Endothelial cell of umbilical vein (primary cell): ENCODE measurements around the gene YAE1. TPM values are rescaled to one million over a fixed set of nuclear protein-coding genes. Genes with fewer than 3 reads are reported as not detected.

Experiments used
- Bru-seq: library from RNA; stranded (reverse); fragments of 400-500 nt; gene quantifications from one replicate; lab custom pipeline; 2021; lab: Mats Ljungman, UMichigan
- BruChase-seq, 2 experiments: library from RNA; stranded (reverse); fragments of 400-500 nt; gene quantifications; one replicate each; lab custom pipeline; 2021; lab: Mats Ljungman, UMichigan
- BruUV-seq: library from RNA; stranded (reverse); fragments of 400-500 nt; replicated peaks from 2 replicates; lab custom pipeline; 2021; lab: Mats Ljungman, UMichigan
- CTCF ChIA-PET: fragments of 300-600, 350-600 bp; sonication (Branson Sonifier 250); formaldehyde crosslinking; loops from one replicate; lab custom pipeline; 2021; ENCODE audit warnings: antibody characterized with exemption, inconsistent platforms; lab: Charles Lee
- POLR2A ChIA-PET: fragments of 300-600, 350-600 bp; sonication (Branson Sonifier 250); formaldehyde crosslinking; loops from one replicate; lab custom pipeline; 2021; ENCODE audit warnings: antibody characterized with exemption, inconsistent platforms; lab: Charles Lee
- DNase-seq: peaks from one replicate; pipeline ENCODE4 v3.0.0-alpha.2; 2011; ENCODE audit warnings: low read depth, low spot score
- FAIRE-seq: peaks from 2 replicates; lab custom pipeline; 2011; peaks lifted over from hg19 to GRCh38; lab: Jason Lieb, UNC
- H2AFZ ChIP-seq: 2 replicates; pipeline ENCODE4 v1.6.0; 2012; ENCODE audit warnings: low read depth, low read length, control low read depth, inconsistent platforms
- H3K27ac ChIP-seq: 2 replicates; pipeline ENCODE4 v1.5.1; 2011; ENCODE audit warnings: low read depth, mild to moderate bottlenecking, control low read depth, low read length, moderate library complexity; ENCODE audit not compliant: insufficient read depth
- H3K27me3 ChIP-seq, 2 experiments: 2 replicates each; pipeline versions ENCODE4 v1.6.0 to v1.6.1; 2011; ENCODE audit warnings: low read length in 2 of 2, mixed read lengths in 1 of 2; ENCODE audit not compliant: control insufficient read depth in 2 of 2, insufficient read depth in 2 of 2
- H3K36me3 ChIP-seq, 2 experiments: 2 replicates in 1 of 2; 3 replicates in 1 of 2; pipeline ENCODE4 v1.5.1; 2011; ENCODE audit warnings: low read length in 2 of 2, mild to moderate bottlenecking in 1 of 2, moderate library complexity in 1 of 2; ENCODE audit not compliant: control insufficient read depth in 2 of 2, insufficient read depth in 2 of 2; ENCODE audit errors: extremely low read depth in 1 of 2
- H3K4me1 ChIP-seq: 3 replicates; pipeline ENCODE4 v1.5.1; 2011; ENCODE audit warnings: mild to moderate bottlenecking, low read length; ENCODE audit not compliant: control insufficient read depth, insufficient read depth; ENCODE audit errors: extremely low read depth
- H3K4me2 ChIP-seq: 2 replicates; pipeline ENCODE4 v1.6.1; 2011; ENCODE audit warnings: low read length, control low read depth, mixed read lengths; ENCODE audit not compliant: insufficient read depth
- H3K4me3 ChIP-seq, 3 experiments: fragments of 200-600 bp in 1 of 3; sonication (generic), shearing (Covaris generic) in 1 of 3; replicated peaks in 1 of 3; 2 replicates each; pipeline ENCODE4 v1.5.1; 2011 to 2016; ENCODE audit warnings: control low read depth in 3 of 3, low read length in 3 of 3, mild to moderate bottlenecking in 2 of 3, inconsistent platforms in 1 of 3, low read depth in 1 of 3, moderate library complexity in 1 of 3; ENCODE audit not compliant: insufficient read depth in 1 of 3
- H3K79me2 ChIP-seq: 2 replicates; pipeline ENCODE4 v1.6.0; 2012; ENCODE audit warnings: low read length, inconsistent platforms; ENCODE audit not compliant: control insufficient read depth, insufficient read depth
- H3K9ac ChIP-seq: replicated peaks from 2 replicates; pipeline ENCODE3; 2011; ENCODE audit warnings: low read length, control low read depth; ENCODE audit not compliant: insufficient read depth; ENCODE audit errors: extremely low read depth
- H3K9me1 ChIP-seq: replicated peaks from 3 replicates; pipeline ENCODE4 v1.6.0; 2011; ENCODE audit warnings: mild to moderate bottlenecking, low read length; ENCODE audit not compliant: control insufficient read depth, insufficient read depth; ENCODE audit errors: extremely low read depth
- H3K9me3 ChIP-seq: replicated peaks from 2 replicates; pipeline ENCODE4 v1.5.1; 2012; ENCODE audit warnings: low read length, inconsistent platforms; ENCODE audit not compliant: control insufficient read depth, insufficient read depth
- H4K20me1 ChIP-seq: replicated peaks from 2 replicates; pipeline ENCODE3; 2011; ENCODE audit warnings: mild to moderate bottlenecking, low read length; ENCODE audit not compliant: control insufficient read depth, insufficient read depth; ENCODE audit errors: extremely low read depth
- CTCF ChIP-seq, 2 donors: IDR thresholded peaks; 1 replicate in 1 of 2; 2 replicates in 1 of 2; pipeline ENCODE4 v1.5.1; 2011; ENCODE audit warnings: low read length in 2 of 2, mild to moderate bottlenecking in 2 of 2, moderate library complexity in 2 of 2, control low read depth in 1 of 2, inconsistent platforms in 1 of 2, low read depth in 1 of 2; ENCODE audit not compliant: insufficient read depth in 1 of 2; ENCODE audit errors: extremely low read depth in 1 of 2
- FOS ChIP-seq: IDR thresholded peaks from 2 replicates; pipeline ENCODE4 v1.6.1; 2011; ENCODE audit warnings: mild to moderate bottlenecking, low read length, moderate library complexity, borderline replicate concordance; ENCODE audit not compliant: insufficient read depth
- GATA2 ChIP-seq: IDR thresholded peaks from 2 replicates; pipeline ENCODE4 v1.7.0; 2011; ENCODE audit warnings: low read depth, mild to moderate bottlenecking, moderate library complexity, mixed read lengths, low read length; ENCODE audit not compliant: insufficient read length, insufficient read depth
- JUN ChIP-seq: IDR thresholded peaks from 2 replicates; pipeline ENCODE4 v1.6.1; 2011; ENCODE audit warnings: borderline replicate concordance, low read depth; ENCODE audit not compliant: insufficient read length, insufficient read depth
- POLR2A ChIP-seq: IDR thresholded peaks from 2 replicates; pipeline ENCODE4 v1.6.1; 2012; ENCODE audit warnings: low read depth, mild to moderate bottlenecking, control low read depth, low read length
- POLR2AphosphoS5 ChIP-seq: IDR thresholded peaks from 2 replicates; pipeline ENCODE4 v1.6.1; 2012; ENCODE audit warnings: low read depth, mild to moderate bottlenecking, control low read depth, low read length, moderate library complexity; ENCODE audit not compliant: insufficient read depth
- dilution Hi-C: fragments of 300-500 bp; cut with MboI; formaldehyde crosslinking; loops from one replicate; pipeline ENCODE4 v1.15.0; 2019; ENCODE audit warnings: low sequenced_read_pairs; ENCODE audit not compliant: extremely low pct_ligation_motif_present
- intact Hi-C: fragments of 100-400 bp; cut with micrococcal nuclease; formaldehyde crosslinking; loops from one replicate; pipeline ENCODE4 v1.10.0; 2022
- long read RNA-seq: library from polyadenylated mRNA; stranded (forward); transcript quantifications from one replicate; pipeline ENCODE4 v2.0.0, GENCODE V29; 2021
- polyA minus RNA-seq, 3 experiments: library from RNA; depleted of rRNA, polyadenylated mRNA; stranded (reverse); fragments of >200 nt; gene quantifications; 1 replicate in 1 of 3; 2 replicates in 2 of 3; pipeline ENCODE4 v1.2.3, GENCODE V29; 2011
- polyA plus RNA-seq, 4 experiments: library from polyadenylated mRNA; depleted of rRNA in 3 of 4; stranded (reverse) in 3 of 4; unstranded in 1 of 4; fragments of >200 nt; gene quantifications; 2 replicates each; pipeline versions ENCODE4 v1.2.1 to v1.2.3, GENCODE V29; 2011 to 2012; ENCODE audit warnings: missing spikeins in 1 of 4
- total RNA-seq: library from RNA; stranded (reverse); gene quantifications from 2 replicates; pipeline ENCODE4 v1.2.3, GENCODE V29; 2021

Gene YAE1
- 20.6 and 20.7 TPM in 2 replicates for total RNA-seq
- 10.6 and 13.3 TPM in 2 replicates for polyA plus RNA-seq
- polyA plus RNA-seq (2011; cell fraction: cytosol; rRNA removed), result 21.6 and 21.8 TPM in 2 replicates
- polyA plus RNA-seq (2011; cell fraction: nucleus; rRNA removed), result 13.8 and 18.9 TPM in 2 replicates
- polyA plus RNA-seq (2012), result 31.5 and 34.3 TPM in 2 replicates
- 17.1 and 29.9 TPM in 2 replicates for polyA minus RNA-seq
- 9.3 TPM for polyA minus RNA-seq (2011; cell fraction: cytosol; rRNA and poly(A)+ RNA removed)
- polyA minus RNA-seq (2011; cell fraction: nucleus; rRNA and poly(A)+ RNA removed), result 13.2 and 20.7 TPM in 2 replicates
- percentile 51 among the genes with signal in this experiment for Bru-seq, nascent RNA
- percentile 55 among the genes with signal in this experiment for BruChase-seq, experiment 1, labeled RNA remaining after a 6-hour chase
- BruChase-seq, experiment 2, labeled RNA remaining after a 2-hour chase, result percentile 48 among the genes with signal in this experiment
- long read RNA-seq, transcript YAE1-205 (2 exons, 660 nt), result minor isoform, 7 of 51 reads
- long read RNA-seq, transcript YAE1-201 (3 exons, 899 nt), result major isoform, 40 of 51 reads
- long read RNA-seq, partial matches to known transcripts, result 0 of 51 reads
- long read RNA-seq, other reads (novel, unspliced or antisense), result 2 of 51 reads

- POLR2A ChIA-PET, result no interaction called here
- Histone ChIP-seq H3K4me2 (peak within 1 kb of the TSS; percentile 94), H3K27me3 (no peaks in the 10 kb centered on the region), H2AFZ (peak within 1 kb of the TSS; percentile 94), H3K4me1 (peaks cover 11% of the 10 kb centered on the region), H3K36me3 (no peaks in the 10 kb centered on the region), H3K9me3 (no peaks in the 10 kb centered on the region), H4K20me1 (no peaks in the 10 kb centered on the region), H3K4me3 (peak within 1 kb of the TSS; percentile 54 to 91 (median 68)), H3K9ac (peak within 1 kb of the TSS; percentile 56), H3K9me1 (no peaks in the 10 kb centered on the region), H3K79me2 (peaks cover 12% of the 10 kb centered on the region), H3K27ac (peak within 1 kb of the TSS; percentile 31)
- DNase-seq (peak; percentile 75), FAIRE-seq (peak; percentile 69)
- peak; percentile 75 for TF ChIP-seq POLR2A
- TF ChIP-seq GATA2, result no peak
- TF ChIP-seq CTCF (IDR thresholded peaks at IDR 0.05; ENCODE audit: extremely low read depth in 1 of 2, insufficient read depth in 1 of 2, low read depth in 1 of 2, low read length in 2 of 2), result no peak
- no peak for TF ChIP-seq FOS
- no peak for TF ChIP-seq JUN
- peak; percentile 77 for TF ChIP-seq POLR2AphosphoS5
- CTCF ChIA-PET, result interaction anchor here (0.9 to 1.3 kb wide), 6 partner anchors 12 to 486 kb away, joined by 3 to 9 read pairs (median 4); no protein-coding TSS in a partner anchor
- BruUV-seq, result TSS peak; percentile 50
- intact Hi-C loops (loop anchor here (5.0 kb wide), 1 partner anchor 381 kb away; no protein-coding TSS in a partner anchor), dilution Hi-C loops (no loop called here)
Observed at GRCh38 chr7:39566023-39566921, at the start of gene YAE1. Gene YAE1, plus strand, starts transcription at chr7:39566404. Its CDS starts 15 bp downstream, at chr7:39566419.
